GM12892 (cell line): ENCODE results near the gene GAPT.
"Not testable (repeated sequence)": the region's sequence is repeated elsewhere in the genome, so short reads cannot be mapped to it uniquely, and the experiment has no call there.

ENCODE experiments used
- DNase-seq: peaks from one replicate; pipeline ENCODE4 v3.0.0; 2011; ENCODE audit not compliant: insufficient read length
- FAIRE-seq: peaks from 2 replicates; lab custom pipeline; 2011; peaks lifted over from hg19 to GRCh38; lab: Jason Lieb, UNC
- POLR2A ChIP-seq: IDR thresholded peaks from 2 replicates; pipeline ENCODE4 v1.6.1; 2011; ENCODE audit warnings: low read depth, low read length, control low read depth
- POLR2AphosphoS5 ChIP-seq: IDR thresholded peaks from 2 replicates; pipeline ENCODE4 v1.6.1; 2011; ENCODE audit warnings: low read depth, low read length, control low read depth
- TAF1 ChIP-seq: IDR thresholded peaks from 2 replicates; pipeline ENCODE4 v1.6.1; 2011; ENCODE audit warnings: low read depth, mild to moderate bottlenecking, control low read depth, low read length, borderline replicate concordance

Gene GAPT

DNA sequence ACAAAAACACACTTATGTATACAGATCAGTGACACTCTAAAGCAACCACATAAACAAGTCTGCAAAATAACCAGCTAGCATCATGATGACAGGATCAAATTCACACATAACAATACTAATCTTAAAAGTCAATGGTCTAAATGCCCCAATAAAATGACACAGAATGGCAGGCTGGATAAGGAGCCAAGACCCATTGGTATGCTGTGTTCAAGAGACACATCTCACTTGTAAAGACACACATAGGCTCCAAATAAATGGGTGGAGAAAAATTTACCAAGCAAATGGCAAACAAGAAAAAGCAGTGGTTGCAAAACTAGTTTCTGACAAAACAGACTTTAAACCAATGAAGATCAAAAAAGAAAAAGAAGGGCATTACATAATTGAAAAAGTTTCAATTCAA, 26.0 kb downstream of the GAPT start:
- TF ChIP-seq POLR2AphosphoS5, result no peak
- TF ChIP-seq TAF1, result no peak
- TF ChIP-seq POLR2A, result no peak
- FAIRE-seq, result no peak

DNA sequence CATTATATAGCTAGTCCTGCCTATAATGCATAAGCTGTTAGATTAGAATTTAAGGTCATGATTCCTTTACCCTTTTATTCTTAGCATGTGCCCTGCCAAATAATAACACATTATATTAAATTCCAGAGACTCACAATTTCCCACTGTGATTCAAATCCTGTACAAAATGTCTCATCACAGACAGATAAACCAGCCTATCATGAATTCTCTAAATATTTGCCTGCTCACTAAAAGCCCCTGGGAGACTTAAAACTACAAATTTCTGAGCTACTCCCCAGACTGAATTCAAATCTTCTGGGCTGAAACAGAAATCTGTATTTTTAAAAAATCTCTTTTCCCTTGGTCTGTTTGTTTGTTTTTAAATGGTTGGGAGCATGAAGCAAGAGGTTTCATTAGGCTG, 32.7 kb downstream of the GAPT start:
- DNase-seq, result no peak
- TF ChIP-seq TAF1 (no peak), POLR2A (no peak), POLR2AphosphoS5 (no peak)
- no peak for FAIRE-seq

More for the DNA sequence above, 26.0 kb downstream of the GAPT start:
- DNase-seq, result no peak

DNA sequence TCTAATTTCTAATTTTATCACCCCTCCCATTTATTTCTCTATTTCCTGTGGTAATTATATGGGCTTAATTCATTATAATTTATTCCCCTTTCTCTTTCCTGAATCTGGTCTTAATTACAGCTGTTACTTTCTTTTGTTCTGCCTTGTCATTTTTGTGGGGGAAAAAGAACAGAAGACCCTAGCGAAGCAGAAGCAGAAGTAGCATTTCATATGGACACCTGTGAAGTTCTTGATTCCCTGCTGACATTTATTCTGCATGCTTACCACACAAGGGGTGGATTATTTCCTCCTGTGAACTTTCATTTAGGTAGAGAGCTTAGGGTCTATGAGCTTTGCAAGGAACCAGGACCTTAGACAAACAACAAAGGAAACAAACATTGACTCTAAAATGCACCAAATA, 33.3 kb downstream of the GAPT start:
- TF ChIP-seq POLR2A (no peak), TAF1 (no peak), POLR2AphosphoS5 (no peak)
- FAIRE-seq (no peak), DNase-seq (no peak)

DNA sequence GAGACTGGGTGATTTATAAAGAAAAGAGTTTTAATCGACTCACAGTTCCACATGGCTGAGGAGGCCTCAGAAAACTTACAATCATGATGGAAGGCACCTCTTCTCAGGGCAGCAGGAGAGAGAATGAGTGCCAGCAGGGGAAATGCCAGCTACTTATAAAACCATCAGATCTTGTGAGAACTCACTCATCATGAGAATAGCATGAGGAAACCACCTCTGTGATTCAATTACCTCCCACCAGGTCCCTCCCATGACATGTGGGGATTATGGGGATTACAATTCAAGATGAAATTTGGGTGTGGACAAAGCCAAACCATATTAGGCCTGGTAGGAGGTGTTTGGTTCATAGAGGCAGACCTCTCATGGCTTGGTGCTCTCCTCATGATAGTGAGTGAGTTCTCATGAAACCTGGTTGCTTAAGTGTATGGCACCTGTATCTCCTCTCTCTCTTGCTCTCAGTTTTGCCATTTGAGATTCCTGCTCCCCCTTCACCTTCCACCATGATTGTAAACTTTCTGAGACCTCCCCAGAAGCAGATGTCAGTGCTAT, 39.8 kb downstream of the GAPT start:
- no peak for DNase-seq
- FAIRE-seq, result no peak
- TF ChIP-seq POLR2AphosphoS5 (no peak), TAF1 (no peak), POLR2A (no peak)

DNA sequence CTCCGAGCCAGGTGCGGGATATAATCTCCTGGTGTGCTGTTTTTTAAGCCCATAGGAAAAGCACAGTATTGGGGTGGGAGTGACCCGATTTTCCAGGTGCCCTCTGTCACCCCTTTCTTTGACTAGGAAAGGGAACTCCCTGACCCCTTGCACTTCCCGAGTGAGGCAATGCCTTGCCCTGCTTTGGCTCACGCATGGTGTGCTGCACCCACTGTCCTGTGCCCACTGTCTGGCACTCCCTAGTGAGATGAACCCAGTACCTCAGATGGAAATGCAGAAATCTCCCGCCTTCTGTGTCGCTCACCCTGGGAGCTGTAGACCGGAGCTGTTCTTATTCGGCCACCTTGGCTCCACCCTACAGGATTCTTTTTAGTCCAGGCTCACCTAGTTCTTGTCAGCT, 50.7 kb downstream of the GAPT start:
- not testable (repeated sequence) for FAIRE-seq, DNase-seq

DNA sequence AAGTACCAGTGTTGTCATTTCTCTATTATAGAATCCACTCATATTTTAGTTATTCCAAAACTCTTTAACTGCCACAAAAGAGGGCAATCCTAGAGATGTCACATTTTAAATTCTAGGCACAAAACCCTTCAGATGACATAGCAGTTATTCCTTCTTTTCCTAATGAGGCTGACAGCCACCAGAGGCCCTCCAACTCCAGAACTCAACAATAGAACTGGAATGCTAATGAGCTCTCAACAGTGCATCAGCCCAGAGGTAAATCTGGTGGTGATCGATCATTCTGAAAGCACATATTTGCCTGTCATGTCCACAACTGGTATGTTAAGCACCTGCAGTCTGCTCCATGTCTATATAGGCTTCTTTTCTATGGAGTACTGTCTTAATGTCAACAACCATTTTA, 51.5 kb downstream of the GAPT start:
- DNase-seq (no peak), FAIRE-seq (no peak)
- no peak for TF ChIP-seq POLR2AphosphoS5

DNA sequence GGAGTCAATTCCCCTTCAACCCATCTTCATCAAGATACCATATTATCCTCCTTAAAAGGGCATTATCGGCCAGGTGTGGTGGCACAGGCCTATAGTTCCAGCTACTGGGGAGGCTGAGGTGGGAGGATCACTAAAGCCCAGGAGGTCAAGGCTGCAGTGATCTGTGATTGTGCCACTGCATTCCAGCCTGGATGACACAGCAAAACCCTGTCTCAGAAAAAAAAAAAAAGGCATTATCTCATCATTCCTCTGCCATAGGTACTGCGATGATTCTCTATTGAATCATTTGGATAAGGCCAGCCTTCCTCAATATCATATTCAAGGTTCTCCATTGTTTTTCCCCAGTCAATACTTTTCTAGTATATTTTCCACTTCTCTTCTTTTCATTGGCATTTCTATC, 52.5 kb downstream of the GAPT start:
- FAIRE-seq (no peak), DNase-seq (no peak)
- TF ChIP-seq POLR2A, result no peak
- no peak for TF ChIP-seq POLR2AphosphoS5
- no peak for TF ChIP-seq TAF1

DNA sequence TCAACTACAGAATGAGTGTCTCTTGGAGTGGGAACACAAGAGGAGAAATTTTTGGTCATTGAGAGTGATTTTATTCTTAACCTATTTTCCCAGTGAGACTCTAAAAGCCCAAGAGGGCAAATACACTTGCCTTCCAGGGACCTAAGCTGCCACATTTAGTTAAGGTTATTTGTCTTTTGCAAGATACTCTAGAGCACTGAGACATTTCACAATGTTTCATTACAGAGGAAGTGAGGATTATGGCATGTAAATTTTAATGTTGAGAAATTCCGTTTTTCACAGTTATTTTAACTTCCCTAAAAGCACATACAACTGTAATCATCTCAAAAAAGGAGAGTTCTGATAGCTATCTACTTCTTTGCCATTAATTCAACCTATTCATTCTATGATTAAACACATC, 53.0 kb downstream of the GAPT start:
- no peak for TF ChIP-seq POLR2A
- no peak for TF ChIP-seq TAF1
- TF ChIP-seq POLR2AphosphoS5, result no peak
- FAIRE-seq (no peak), DNase-seq (no peak)

DNA sequence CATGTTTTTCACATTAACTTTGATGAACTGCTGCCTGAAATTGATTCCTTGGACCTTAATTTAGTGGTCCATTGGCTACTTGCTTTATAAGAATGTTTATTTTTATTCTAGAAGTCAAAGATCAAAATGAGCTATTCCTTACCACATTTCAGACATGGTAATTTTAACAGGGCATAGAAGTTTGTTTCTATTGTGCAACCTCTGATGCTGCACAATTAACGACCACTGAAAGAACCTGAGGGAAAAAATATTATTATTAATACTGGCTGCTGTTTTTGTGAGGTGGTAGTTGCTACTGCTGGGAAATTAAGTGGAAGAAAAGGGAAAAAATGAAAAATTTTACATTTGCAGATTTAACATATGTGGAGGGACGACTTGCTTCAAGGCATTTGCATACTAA, 53.7 kb downstream of the GAPT start:
- DNase-seq (no peak), FAIRE-seq (no peak)
- TF ChIP-seq POLR2AphosphoS5 (no peak), POLR2A (no peak), TAF1 (no peak)

DNA sequence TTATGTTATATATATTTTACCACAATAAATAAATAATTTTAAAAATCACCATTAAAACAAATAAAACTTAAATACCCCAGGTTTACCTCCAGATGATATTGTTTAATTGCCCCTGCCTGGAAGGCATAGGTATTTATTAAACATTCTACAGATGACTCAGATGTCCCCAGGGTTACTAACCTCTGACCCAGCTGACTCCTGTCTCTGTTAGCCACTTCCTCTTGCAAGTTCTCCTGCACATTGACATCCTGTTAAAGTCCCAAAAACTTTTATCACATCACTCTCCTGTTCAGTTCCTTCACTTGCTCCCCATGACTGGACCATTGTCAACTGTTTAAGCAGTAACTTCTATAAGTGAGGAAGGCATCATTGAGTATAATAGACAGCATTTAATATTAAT, 54.7 kb downstream of the GAPT start:
- no peak for DNase-seq
- TF ChIP-seq POLR2A (no peak), POLR2AphosphoS5 (no peak), TAF1 (no peak)
- FAIRE-seq, result no peak
